OCI-LY1 (cell line): ENCODE measurements around the gene ADAM33.

Experiments
- H2AFZ ChIP-seq: fragments of 200-600 bp; sonication (generic), shearing (Covaris generic); 2 replicates; pipeline ENCODE4 v1.6.0; 2014; ENCODE audit warnings: antibody characterized with exemption, mild to moderate bottlenecking, low read length
- H3F3A ChIP-seq: fragments of 200-600 bp; sonication (generic), shearing (Covaris generic); 2 replicates; pipeline ENCODE4 v1.6.0; 2014; ENCODE audit warnings: mild to moderate bottlenecking, antibody characterized with exemption, low read length, moderate library complexity; ENCODE audit not compliant: insufficient read depth
- H3K27ac ChIP-seq: fragments of 200-600 bp; sonication (generic); 2 replicates; pipeline ENCODE4 v1.5.1; 2014; ENCODE audit warnings: low read length, mixed run types, mild to moderate bottlenecking, low read depth; ENCODE audit not compliant: poor library complexity, severe bottlenecking
- H3K27me3 ChIP-seq: fragments of 200-600 bp; sonication (generic); 2 replicates; pipeline ENCODE4 v1.6.0; 2014; ENCODE audit warnings: antibody characterized with exemption, mild to moderate bottlenecking, low read length, moderate library complexity; ENCODE audit not compliant: insufficient read depth
- H3K36me3 ChIP-seq: fragments of 200-600 bp; sonication (generic); 2 replicates; pipeline ENCODE4 v1.6.1; 2014; ENCODE audit warnings: mild to moderate bottlenecking, antibody characterized with exemption, low read length, moderate library complexity, mixed read lengths; ENCODE audit not compliant: insufficient read depth
- H3K4me1 ChIP-seq: fragments of 200-600 bp; sonication (generic); 2 replicates; pipeline ENCODE4 v1.5.1; 2014; ENCODE audit warnings: mild to moderate bottlenecking, low read length, moderate library complexity; ENCODE audit not compliant: insufficient read depth, severe bottlenecking
- H3K4me2 ChIP-seq: fragments of 200-600 bp; sonication (generic), shearing (Covaris generic); 2 replicates; pipeline ENCODE4 v1.6.1; 2014; ENCODE audit warnings: low read length
- H3K4me3 ChIP-seq: fragments of 200-600 bp; sonication (generic); 2 replicates; pipeline ENCODE4 v1.5.1; 2014; ENCODE audit warnings: low read length, low read depth, mild to moderate bottlenecking, mixed read lengths; ENCODE audit not compliant: poor library complexity, severe bottlenecking
- H3K79me2 ChIP-seq: fragments of 200-600 bp; shearing (Covaris generic); 2 replicates; pipeline ENCODE4 v1.6.1; 2016; ENCODE audit warnings: mixed run types, low read length, mixed read lengths; ENCODE audit not compliant: insufficient read depth
- H3K9ac ChIP-seq: fragments of 200-600 bp; sonication (generic), shearing (Covaris generic); 2 replicates; pipeline ENCODE4 v1.6.1; 2014; ENCODE audit warnings: mild to moderate bottlenecking, low read length, mixed read lengths
- H3K9me2 ChIP-seq: fragments of 200-600 bp; sonication (generic), shearing (Covaris generic); 2 replicates; pipeline ENCODE4 v1.6.1; 2014; ENCODE audit warnings: low read depth, mild to moderate bottlenecking, low read length, mixed read lengths
- H3K9me3 ChIP-seq: fragments of 200-600 bp; shearing (Covaris generic); 2 replicates; pipeline ENCODE4 v1.6.1; 2014; ENCODE audit warnings: low read length, mixed read lengths
- H4K20me1 ChIP-seq: fragments of 200-600 bp; sonication (generic), shearing (Covaris generic); 2 replicates; pipeline ENCODE4 v1.6.0; 2016; ENCODE audit warnings: mild to moderate bottlenecking, low read length; ENCODE audit not compliant: insufficient read depth
- EZH2 ChIP-seq: fragments of 200-600 bp; sonication (generic), shearing (Covaris generic); IDR thresholded peaks from 2 replicates; pipeline ENCODE4 v1.8.0; 2017; ENCODE audit warnings: borderline replicate concordance, mixed run types, mild to moderate bottlenecking, antibody characterized with exemption, low read length, moderate library complexity, mixed read lengths
- TF ChIP-seq, protein P1 (sequence below): fragments of 200-600 bp; sonication (generic), shearing (Covaris generic); IDR thresholded peaks from 2 replicates; pipeline ENCODE4 v1.5.1; 2017; ENCODE audit warnings: mild to moderate bottlenecking, antibody characterized with exemption, low read length, moderate library complexity, mixed read lengths

Gene ADAM33

DNA sequence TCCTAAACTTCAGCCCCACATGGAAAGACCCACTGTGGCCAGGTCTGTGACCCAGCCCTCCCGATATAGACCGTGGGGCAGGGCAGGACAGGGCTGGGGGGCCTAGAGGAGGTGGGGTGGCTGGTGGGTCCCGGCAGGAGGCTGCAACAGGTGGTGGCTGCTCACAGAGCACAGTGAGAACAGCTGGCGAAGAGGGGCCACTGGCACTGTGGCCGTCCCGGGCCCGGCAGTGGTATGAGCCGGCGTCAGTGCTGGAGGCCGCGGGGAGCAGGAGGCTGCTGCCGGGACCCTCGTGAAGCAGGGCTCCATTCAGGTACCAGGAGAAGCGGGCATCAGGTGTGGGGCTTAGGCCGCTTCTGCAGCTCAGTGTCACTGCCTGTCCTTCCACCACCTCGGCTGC, 17.2 kb upstream of the ADAM33 start:
- Histone ChIP-seq H3K9me3 (0 out of 2 replicates have a peak, but pooled peaks cover 4% of the 10 kb centered on the region), H2AFZ (no peak overlapping the region), H4K20me1 (no peaks in the 10 kb centered on the region), H3K4me1 (no peaks in the 10 kb centered on the region), H3K27ac (no peak overlapping the region), H3K36me3 (no peaks in the 10 kb centered on the region), H3K9me2 (no peaks in the 10 kb centered on the region), H3F3A (no peaks in the 10 kb centered on the region), H3K79me2 (no peaks in the 10 kb centered on the region), H3K27me3 (no peaks in the 10 kb centered on the region; the same call in none of the 2 replicates), H3K9ac (no peak overlapping the region), H3K4me2 (no peak overlapping the region), H3K4me3 (no peak overlapping the region)
- TF ChIP-seq EZH2, result no peak
- TF ChIP-seq, protein P1, sequence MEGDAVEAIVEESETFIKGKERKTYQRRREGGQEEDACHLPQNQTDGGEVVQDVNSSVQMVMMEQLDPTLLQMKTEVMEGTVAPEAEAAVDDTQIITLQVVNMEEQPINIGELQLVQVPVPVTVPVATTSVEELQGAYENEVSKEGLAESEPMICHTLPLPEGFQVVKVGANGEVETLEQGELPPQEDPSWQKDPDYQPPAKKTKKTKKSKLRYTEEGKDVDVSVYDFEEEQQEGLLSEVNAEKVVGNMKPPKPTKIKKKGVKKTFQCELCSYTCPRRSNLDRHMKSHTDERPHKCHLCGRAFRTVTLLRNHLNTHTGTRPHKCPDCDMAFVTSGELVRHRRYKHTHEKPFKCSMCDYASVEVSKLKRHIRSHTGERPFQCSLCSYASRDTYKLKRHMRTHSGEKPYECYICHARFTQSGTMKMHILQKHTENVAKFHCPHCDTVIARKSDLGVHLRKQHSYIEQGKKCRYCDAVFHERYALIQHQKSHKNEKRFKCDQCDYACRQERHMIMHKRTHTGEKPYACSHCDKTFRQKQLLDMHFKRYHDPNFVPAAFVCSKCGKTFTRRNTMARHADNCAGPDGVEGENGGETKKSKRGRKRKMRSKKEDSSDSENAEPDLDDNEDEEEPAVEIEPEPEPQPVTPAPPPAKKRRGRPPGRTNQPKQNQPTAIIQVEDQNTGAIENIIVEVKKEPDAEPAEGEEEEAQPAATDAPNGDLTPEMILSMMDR, result no peak

DNA sequence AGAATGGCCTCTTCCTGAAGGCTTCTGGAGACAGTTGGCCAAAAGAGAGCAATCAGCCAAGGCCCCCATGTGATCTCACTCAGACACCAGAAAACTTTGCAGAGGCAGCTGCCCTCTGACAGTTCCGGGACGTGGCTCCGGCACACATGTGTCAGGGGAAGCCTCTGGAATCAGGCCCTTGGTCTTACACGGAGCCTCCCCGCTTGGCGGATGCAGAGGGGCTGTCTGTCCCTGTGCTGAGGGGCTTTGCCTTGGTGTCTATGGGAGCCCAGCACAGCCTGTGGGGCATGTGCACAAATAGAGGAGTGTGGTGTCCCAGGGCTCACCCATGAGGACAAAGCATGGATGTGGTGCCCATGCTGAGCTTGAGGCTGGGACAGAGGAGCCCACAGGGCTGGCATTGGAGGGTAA, 16.8 kb upstream of the ADAM33 start:
- Histone ChIP-seq H3K79me2 (no peaks in the 10 kb centered on the region), H3F3A (no peaks in the 10 kb centered on the region), H3K9ac (no peak overlapping the region), H3K36me3 (no peaks in the 10 kb centered on the region), H3K27ac (no peak overlapping the region), H3K4me2 (no peak overlapping the region), H3K9me3 (0 out of 2 replicates have a peak, but pooled peaks cover 4% of the 10 kb centered on the region), H3K9me2 (no peaks in the 10 kb centered on the region), H2AFZ (no peak overlapping the region), H3K4me3 (no peak overlapping the region), H3K4me1 (no peaks in the 10 kb centered on the region), H3K27me3 (no peaks in the 10 kb centered on the region; the same call in none of the 2 replicates), H4K20me1 (no peaks in the 10 kb centered on the region)
- TF ChIP-seq, protein P1, result no peak

DNA sequence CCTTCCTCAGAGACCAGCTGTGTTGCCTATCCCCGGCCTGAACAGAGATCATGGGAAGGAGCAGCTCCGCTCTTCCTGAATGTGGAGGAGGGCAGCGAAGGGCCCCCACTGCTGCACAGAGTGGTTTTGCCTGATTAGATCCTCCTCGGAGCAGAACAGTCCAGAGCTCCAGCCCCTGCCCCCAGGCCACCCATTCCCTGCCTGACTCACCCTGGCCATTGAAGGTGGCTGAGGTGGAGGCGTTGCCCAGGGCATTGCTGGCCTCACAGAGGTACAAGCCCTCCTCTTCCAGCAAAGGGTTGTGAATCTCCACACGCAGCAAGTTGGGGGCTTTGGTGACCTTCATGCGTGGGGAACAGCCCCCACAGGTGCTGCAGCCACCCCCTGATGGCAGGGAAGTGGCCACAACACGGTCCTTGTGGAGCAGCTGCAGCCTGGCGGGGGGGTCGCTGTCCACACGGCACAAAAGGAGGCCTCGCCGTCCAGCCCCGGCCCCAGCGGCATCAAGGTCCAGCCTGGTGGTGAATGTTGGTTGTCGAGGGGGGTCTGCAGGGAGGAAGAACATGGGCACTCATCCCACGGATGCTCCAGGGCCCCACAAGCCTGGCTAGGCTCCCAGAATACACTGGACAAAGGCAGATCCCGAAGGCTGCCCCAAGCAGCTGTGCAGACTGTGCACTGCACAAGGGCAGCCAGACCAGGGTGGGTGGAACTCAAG, 15.9 kb upstream of the ADAM33 start:
- no peaks in the 10 kb centered on the region for H3F3A ChIP-seq
- H3K79me2 ChIP-seq, result no peaks in the 10 kb centered on the region
- no peak overlapping the region for H3K9ac ChIP-seq
- H4K20me1 ChIP-seq, result no peaks in the 10 kb centered on the region
- H3K27me3 ChIP-seq, result no peaks in the 10 kb centered on the region; the same call in 1 of the 2 replicates
- H3K4me3 ChIP-seq, result no peak overlapping the region
- H3K4me1 ChIP-seq, result no peaks in the 10 kb centered on the region
- H3K9me3 ChIP-seq, result 0 out of 2 replicates have a peak, but pooled peaks cover 4% of the 10 kb centered on the region
- no peaks in the 10 kb centered on the region for H3K36me3 ChIP-seq
- H3K9me2 ChIP-seq, result no peaks in the 10 kb centered on the region
- no peak overlapping the region for H2AFZ ChIP-seq
- H3K4me2 ChIP-seq, result no peak overlapping the region
- no peak overlapping the region for H3K27ac ChIP-seq
- no peak for TF ChIP-seq EZH2
- TF ChIP-seq, protein P1, result no peak
